PC-9 (cell line): ENCODE data around the gene ZBTB7A. TPM values are rescaled to one million over a fixed set of nuclear protein-coding genes. Genes with fewer than 3 reads are reported as not detected.

Experiments
- BruUV-seq: library from RNA; stranded (reverse); fragments of 400-500 nt; replicated peaks from 2 replicates; lab custom pipeline; 2021; lab: Mats Ljungman, UMichigan
- CTCF ChIA-PET: fragments of 300-600 bp; sonication (Branson Sonifier 250); formaldehyde crosslinking; loops from one replicate; lab custom pipeline; 2022; ENCODE audit warnings: antibody characterized with exemption; lab: Charles Lee
- POLR2A ChIA-PET: fragments of 300-600 bp; sonication (Branson Sonifier 250); formaldehyde crosslinking; loops from one replicate; lab custom pipeline; 2022; ENCODE audit warnings: antibody characterized with exemption; ENCODE audit not compliant: unreplicated experiment; lab: Charles Lee
- DNase-seq, 2 experiments: peaks; one replicate each; pipeline versions ENCODE4 v3.0.0 to v3.0.0-alpha.2; 2015 to 2022; ENCODE audit warnings: mixed read lengths in 1 of 2
- H2AFZ ChIP-seq: fragments of 200-600 bp; sonication (generic); 2 replicates; pipeline ENCODE4 v1.8.1; 2017; ENCODE audit warnings: antibody characterized with exemption
- H3F3A ChIP-seq: fragments of 200-600 bp; sonication (generic); 2 replicates; pipeline ENCODE4 v1.8.1; 2017; ENCODE audit warnings: antibody characterized with exemption, mild to moderate bottlenecking, low read depth; ENCODE audit not compliant: insufficient read depth
- H3K27ac ChIP-seq: fragments of 200-600 bp; sonication (generic); 2 replicates; pipeline ENCODE4 v1.6.1; 2016; ENCODE audit warnings: mixed run types
- H3K27me3 ChIP-seq: fragments of 200-600 bp; sonication (generic); 2 replicates; pipeline ENCODE4 v1.6.1; 2016; ENCODE audit warnings: low read depth, mixed run types; ENCODE audit not compliant: insufficient read depth
- H3K36me3 ChIP-seq: fragments of 200-600 bp; sonication (generic); 2 replicates; pipeline ENCODE4 v1.6.1; 2016; ENCODE audit warnings: low read depth, mixed run types
- H3K4me1 ChIP-seq: fragments of 200-600 bp; sonication (generic); replicated peaks from 2 replicates; pipeline ENCODE4 v1.6.1; 2016; ENCODE audit warnings: mixed run types; ENCODE audit not compliant: insufficient read depth
- H3K4me2 ChIP-seq: fragments of 200-600 bp; sonication (generic); 2 replicates; pipeline ENCODE4 v1.6.1; 2017; ENCODE audit warnings: mixed run types
- H3K4me3 ChIP-seq: fragments of 200-600 bp; sonication (generic); 2 replicates; pipeline ENCODE4 v1.6.1; 2016; ENCODE audit warnings: mixed run types
- H3K79me2 ChIP-seq: fragments of 200-600 bp; sonication (generic); 2 replicates; pipeline ENCODE4 v1.6.1; 2017; ENCODE audit warnings: low read depth, mixed run types
- H3K9me2 ChIP-seq: fragments of 200-600 bp; sonication (generic); 2 replicates; pipeline ENCODE4 v1.8.1; 2017; ENCODE audit warnings: mild to moderate bottlenecking; ENCODE audit not compliant: insufficient read depth
- H3K9me3 ChIP-seq: fragments of 200-600 bp; sonication (generic); 2 replicates; pipeline ENCODE4 v1.8.1; 2016; ENCODE audit warnings: low read depth; ENCODE audit not compliant: insufficient read depth
- H4K20me1 ChIP-seq: fragments of 200-600 bp; sonication (generic); 2 replicates; pipeline ENCODE4 v1.8.1; 2017; ENCODE audit not compliant: insufficient read depth
- CTCF ChIP-seq: fragments of 200-600 bp; sonication (generic); conservative IDR thresholded peaks from 2 replicates; pipeline ENCODE4 v1.6.1; 2017; ENCODE audit warnings: mixed run types, antibody characterized with exemption, mild to moderate bottlenecking, moderate library complexity
- EZH2 ChIP-seq: fragments of 200-600 bp; sonication (generic); IDR thresholded peaks from 2 replicates; pipeline ENCODE4 v1.8.0; 2017; ENCODE audit warnings: antibody characterized with exemption, low read depth
- intact Hi-C: fragments of 100-400 bp; cut with micrococcal nuclease; formaldehyde crosslinking; loops from one replicate; pipeline ENCODE4 v1.10.0; 2022; ENCODE audit not compliant: unreplicated experiment
- total RNA-seq: library from RNA; stranded (reverse); gene quantifications from 2 replicates; pipeline ENCODE4 v1.2.3, GENCODE V29; 2021

Gene ZBTB7A
- total RNA-seq, 1 experiment from 2014 or later: 41.2 TPM

GRCh38 chr19:4052993-4053422 lies 13.7 kb downstream of the ZBTB7A start:
- H3K27ac ChIP-seq: peak overlapping the region; percentile 99
- H3K4me2 ChIP-seq: peak overlapping the region; percentile 98
- peak; percentile 46 to 72 for DNase-seq

GRCh38 chr19:4052114-4052992 lies 14.3 kb downstream of the ZBTB7A start:
- Histone ChIP-seq H3K27ac (peak overlapping the region; percentile 99), H3K4me1 (peaks cover 25% of the 10 kb centered on the region), H2AFZ (no peak overlapping the region), H3K27me3 (no peaks in the 10 kb centered on the region), H3K9me3 (no peaks in the 10 kb centered on the region), H4K20me1 (peaks cover 40% of the 10 kb centered on the region), H3K9me2 (no peaks in the 10 kb centered on the region), H3K4me2 (peak overlapping the region; percentile 98), H3K36me3 (peaks cover 5% of the 10 kb centered on the region; the same call in 1 of the 2 replicates), H3F3A (peaks cover 40% of the 10 kb centered on the region), H3K4me3 (peak overlapping the region; percentile 55; the same call in 1 of the 2 replicates), H3K79me2 (peaks cover 75% of the 10 kb centered on the region)
- POLR2A ChIA-PET: interaction anchor here (0.6 kb wide), 1 partner anchor 364 kb away, joined by 3 read pairs; no protein-coding TSS in a partner anchor
- TSS peak; percentile 61 for BruUV-seq
- intact Hi-C loops: loop anchor here (1.0 kb wide), 1 partner anchor 10 kb away; no protein-coding TSS in a partner anchor
- no peak for TF ChIP-seq EZH2
- no peak for TF ChIP-seq CTCF
- DNase-seq: peak; percentile 78 to 84
- CTCF ChIA-PET: interaction anchor here (0.6 kb wide), 1 partner anchor 45 kb away, joined by 5 read pairs; no protein-coding TSS in a partner anchor

More at GRCh38 chr19:4052993-4053422, 13.7 kb downstream of the ZBTB7A start:
- CTCF ChIA-PET: no interaction called here
- peaks cover 45% of the 10 kb centered on the region for H3F3A ChIP-seq
- intact Hi-C loops: loop anchor here (1.0 kb wide), 1 partner anchor 9 kb away; no protein-coding TSS in a partner anchor
- no peak overlapping the region for H2AFZ ChIP-seq
- no TSS peak for BruUV-seq
- TF ChIP-seq EZH2 (no peak), CTCF (no peak)
- no peaks in the 10 kb centered on the region for H3K27me3 ChIP-seq
- no peaks in the 10 kb centered on the region for H3K9me2 ChIP-seq
- H3K79me2 ChIP-seq: peaks cover 81% of the 10 kb centered on the region
- peaks cover 5% of the 10 kb centered on the region; the same call in 1 of the 2 replicates for H3K36me3 ChIP-seq
- H3K9me3 ChIP-seq: no peaks in the 10 kb centered on the region
- H4K20me1 ChIP-seq: peaks cover 41% of the 10 kb centered on the region
- peaks cover 32% of the 10 kb centered on the region for H3K4me1 ChIP-seq
- peak overlapping the region; percentile 41; the same call in 1 of the 2 replicates for H3K4me3 ChIP-seq
- POLR2A ChIA-PET: interaction anchor here (0.6 kb wide), 1 partner anchor 363 kb away, joined by 3 read pairs; no protein-coding TSS in a partner anchor
